ENCODE measurements around the gene SLC25A22. TPM values are rescaled to one million over a fixed set of nuclear protein-coding genes. Genes with fewer than 3 reads are reported as not detected.

Gene SLC25A22
- total and polyA plus RNA-seq, 7 donors: 3.8 to 26.4 (median 7.2) TPM

DNA sequence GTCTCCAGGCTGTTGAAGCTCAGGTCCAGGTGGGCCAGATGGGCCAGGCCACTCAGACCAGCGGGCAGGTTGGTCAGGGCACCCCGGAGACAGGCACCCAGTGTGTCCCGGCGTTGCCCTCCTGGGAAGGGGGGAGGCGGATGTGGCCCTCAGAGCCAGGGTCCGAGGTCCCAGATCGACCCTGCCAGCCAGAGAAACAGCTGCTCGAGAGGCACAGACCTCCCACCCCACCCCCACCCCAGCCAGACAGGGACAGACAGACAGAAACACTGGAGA, 5.3 kb upstream of the SLC25A22 start:
- no peak for DNase-seq
- no peak for TF ChIP-seq EP300 (IDR thresholded peaks at IDR 0.05)
- TF ChIP-seq POLR2AphosphoS5 (IDR thresholded peaks at IDR 0.05): no peak
- TF ChIP-seq, protein P1, sequence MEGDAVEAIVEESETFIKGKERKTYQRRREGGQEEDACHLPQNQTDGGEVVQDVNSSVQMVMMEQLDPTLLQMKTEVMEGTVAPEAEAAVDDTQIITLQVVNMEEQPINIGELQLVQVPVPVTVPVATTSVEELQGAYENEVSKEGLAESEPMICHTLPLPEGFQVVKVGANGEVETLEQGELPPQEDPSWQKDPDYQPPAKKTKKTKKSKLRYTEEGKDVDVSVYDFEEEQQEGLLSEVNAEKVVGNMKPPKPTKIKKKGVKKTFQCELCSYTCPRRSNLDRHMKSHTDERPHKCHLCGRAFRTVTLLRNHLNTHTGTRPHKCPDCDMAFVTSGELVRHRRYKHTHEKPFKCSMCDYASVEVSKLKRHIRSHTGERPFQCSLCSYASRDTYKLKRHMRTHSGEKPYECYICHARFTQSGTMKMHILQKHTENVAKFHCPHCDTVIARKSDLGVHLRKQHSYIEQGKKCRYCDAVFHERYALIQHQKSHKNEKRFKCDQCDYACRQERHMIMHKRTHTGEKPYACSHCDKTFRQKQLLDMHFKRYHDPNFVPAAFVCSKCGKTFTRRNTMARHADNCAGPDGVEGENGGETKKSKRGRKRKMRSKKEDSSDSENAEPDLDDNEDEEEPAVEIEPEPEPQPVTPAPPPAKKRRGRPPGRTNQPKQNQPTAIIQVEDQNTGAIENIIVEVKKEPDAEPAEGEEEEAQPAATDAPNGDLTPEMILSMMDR (IDR thresholded peaks at IDR 0.05): no peak
- TF ChIP-seq POLR2A (IDR thresholded peaks at IDR 0.05): no peak
- intact Hi-C loops (cut with DNase I): no loop called here
- Histone ChIP-seq H3K9me3 (no peaks in the 10 kb centered on the region), H3K4me1 (peaks cover 0 to 30% (median 26%) of the 10 kb centered on the region in 4 donors), H3K27me3 (no peaks in the 10 kb centered on the region), H3K27ac (no peak overlapping the region), H3K36me3 (peaks cover 0 to 38% (median 3%) of the 10 kb centered on the region in 4 donors), H3K4me3 (no peak overlapping the region)
- 90 to 91% methylated on average over 8 of the region's 8 CpGs for WGBS, 2 donors

DNA sequence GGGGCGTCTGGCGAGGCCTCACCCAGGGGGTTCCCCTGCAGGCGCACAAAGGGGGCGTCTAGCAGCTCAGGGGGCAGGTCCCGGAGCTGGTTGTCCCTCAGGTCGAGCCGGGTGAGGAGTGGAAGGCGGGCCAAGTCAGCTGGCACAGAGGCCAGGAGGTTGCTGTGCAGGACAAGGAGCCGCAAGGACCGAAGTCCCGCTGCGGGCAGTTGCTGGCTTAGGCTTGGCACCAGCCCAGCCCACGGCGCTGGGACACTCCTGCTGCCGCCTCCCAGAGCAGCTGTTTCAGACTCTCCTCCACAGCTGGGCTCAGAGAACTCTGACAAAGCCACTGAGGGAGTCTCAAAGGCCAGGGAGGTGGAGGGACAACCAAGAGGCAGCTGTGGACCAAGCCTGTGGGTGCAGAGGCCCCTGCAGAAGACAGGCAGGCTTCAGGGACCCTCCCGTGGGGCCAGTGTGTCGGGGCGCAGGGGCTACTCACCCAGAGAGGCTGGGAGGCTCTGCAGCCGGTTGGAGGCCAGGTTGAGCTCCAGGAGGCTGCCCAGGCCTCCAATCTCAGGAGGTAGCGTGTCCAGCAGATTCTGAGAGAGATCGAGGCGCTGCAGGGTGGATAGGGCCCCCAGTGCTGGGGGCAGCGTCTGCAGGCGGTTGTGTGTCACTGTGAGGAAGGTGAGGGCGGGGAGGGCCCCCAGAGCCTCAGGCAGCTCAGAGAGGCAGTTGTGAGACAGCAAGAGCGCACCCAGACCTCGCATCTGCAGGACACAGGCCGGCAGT, 4.8 kb upstream of the SLC25A22 start:
- Histone ChIP-seq H3K27ac (no peak overlapping the region), H3K36me3 (peaks cover 0 to 38% (median 3%) of the 10 kb centered on the region in 4 donors), H3K4me3 (no peak overlapping the region), H3K27me3 (no peaks in the 10 kb centered on the region), H3K9me3 (no peaks in the 10 kb centered on the region), H3K4me1 (peaks cover 0 to 30% (median 24%) of the 10 kb centered on the region in 4 donors)
- DNase-seq: no peak
- TF ChIP-seq POLR2A (IDR thresholded peaks at IDR 0.05) (no peak), POLR2AphosphoS5 (IDR thresholded peaks at IDR 0.05) (no peak), EP300 (IDR thresholded peaks at IDR 0.05) (no peak)
- TF ChIP-seq, protein P1 (IDR thresholded peaks at IDR 0.05): no peak
- intact Hi-C loops (cut with DNase I): no loop called here
- WGBS, 2 donors: 88 to 94% methylated on average over 28 of the region's 28 CpGs

DNA sequence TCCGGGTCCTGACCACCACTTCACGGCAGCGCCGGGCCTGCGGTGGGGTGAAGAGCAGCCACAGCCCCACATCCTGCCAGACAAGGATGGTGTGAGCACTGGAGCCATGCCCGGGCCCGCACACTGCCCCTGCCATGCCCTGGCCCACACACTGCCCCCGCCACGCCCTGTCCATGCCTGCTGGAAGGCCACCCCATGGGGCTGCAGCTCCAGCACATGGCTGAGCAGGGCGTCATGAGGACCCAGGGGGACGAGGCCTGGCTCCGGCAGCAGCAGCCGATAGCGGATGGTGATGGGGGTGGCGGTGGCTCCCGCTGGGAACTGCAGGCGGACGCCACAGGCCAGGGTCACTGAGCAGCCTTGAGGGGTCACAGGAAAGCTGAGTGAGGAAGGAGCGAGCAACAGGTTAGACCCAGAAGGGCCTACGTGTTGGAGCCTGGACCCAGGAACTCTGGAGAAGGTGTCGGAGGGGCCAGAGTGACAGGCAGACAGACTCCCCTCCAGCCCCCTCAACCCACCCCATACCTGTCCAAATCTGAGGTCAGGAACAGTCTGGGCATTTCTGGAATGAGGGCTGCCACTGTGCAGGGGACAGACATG, 4.0 kb upstream of the SLC25A22 start:
- DNase-seq: no peak
- H3K4me1 ChIP-seq: peaks cover 0 to 35% (median 25%) of the 10 kb centered on the region in 4 donors
- no peaks in the 10 kb centered on the region for H3K27me3 ChIP-seq
- H3K4me3 ChIP-seq: no peak overlapping the region
- WGBS, 2 donors: 96 to 97% methylated on average over 21 of the region's 21 CpGs
- peaks cover 0 to 38% (median 3%) of the 10 kb centered on the region in 4 donors for H3K36me3 ChIP-seq
- intact Hi-C loops (cut with DNase I): no loop called here
- no peak overlapping the region for H3K27ac ChIP-seq
- H3K9me3 ChIP-seq: no peaks in the 10 kb centered on the region
- TF ChIP-seq POLR2A (IDR thresholded peaks at IDR 0.05) (no peak), EP300 (IDR thresholded peaks at IDR 0.05) (no peak), POLR2AphosphoS5 (IDR thresholded peaks at IDR 0.05) (no peak)
- TF ChIP-seq, protein P1 (IDR thresholded peaks at IDR 0.05): no peak

DNA sequence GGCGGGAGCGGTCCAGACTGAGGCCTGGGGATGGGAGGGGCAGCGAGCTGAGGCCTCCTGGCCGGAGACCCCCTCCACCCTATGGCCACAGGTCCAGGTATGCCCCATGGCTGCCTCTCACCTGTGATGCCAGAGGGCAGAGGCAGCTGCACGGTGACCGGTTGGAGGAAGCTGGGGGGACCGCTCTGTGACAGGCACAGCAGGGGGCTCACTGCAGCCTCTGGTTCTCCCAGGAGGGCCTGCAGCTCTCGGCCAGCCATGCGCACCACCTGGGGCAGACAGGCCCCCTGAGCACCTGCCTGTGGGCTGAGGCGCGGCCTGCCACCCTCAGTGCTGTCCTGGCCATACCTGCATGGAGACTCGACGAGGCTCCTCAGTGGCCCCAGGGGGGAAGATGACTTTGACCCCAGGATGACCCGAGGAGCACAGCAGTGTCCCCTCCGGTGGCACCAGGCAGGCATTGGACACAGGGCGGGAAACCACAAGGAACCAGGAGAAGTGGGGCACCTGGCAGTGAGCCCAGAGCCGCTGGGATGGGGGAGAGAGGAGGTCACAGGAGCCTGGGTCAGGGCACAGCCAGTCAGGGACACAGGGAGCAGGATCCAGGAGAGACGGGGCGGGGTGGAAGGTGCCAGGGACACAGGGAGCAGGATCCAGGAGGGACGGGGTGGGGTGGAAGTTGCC, 3.2 kb upstream of the SLC25A22 start:
- peaks cover 0 to 43% (median 34%) of the 10 kb centered on the region in 4 donors for H3K4me1 ChIP-seq

More for the DNA sequence above, 3.2 kb upstream of the SLC25A22 start:
- intact Hi-C loops (cut with DNase I): no loop called here
- Histone ChIP-seq H3K27ac (no peak overlapping the region), H3K4me3 (no peak overlapping the region), H3K9me3 (no peaks in the 10 kb centered on the region), H3K27me3 (no peaks in the 10 kb centered on the region), H3K36me3 (peaks cover 0 to 38% (median 3%) of the 10 kb centered on the region in 4 donors)
- TF ChIP-seq POLR2AphosphoS5 (IDR thresholded peaks at IDR 0.05): no peak
- TF ChIP-seq, protein P1 (IDR thresholded peaks at IDR 0.05): no peak
- TF ChIP-seq EP300 (IDR thresholded peaks at IDR 0.05): no peak
- TF ChIP-seq POLR2A (IDR thresholded peaks at IDR 0.05): no peak
- WGBS, 2 donors: 89 to 95% methylated on average over 20 of the region's 20 CpGs
- DNase-seq: no peak
